NOMO-1 treated with DMSO at 0.1 percent for 48 hours (cell line): Measurements from ENCODE around the gene IDH3G.
"Not testable (repeated sequence)": the region's sequence is repeated elsewhere in the genome, so short reads cannot be mapped to it uniquely, and the experiment has no call there.

Source experiments
- DNase-seq: peaks from one replicate; lab custom pipeline; 2025; ENCODE audit not compliant: unreplicated experiment; lab: John Stamatoyannopoulos, UW

Gene IDH3G

GRCh38 chrX:153763298-153763932 lies 30.8 kb downstream of the IDH3G start:
- no peak for DNase-seq

- no peak for DNase-seq
Observed at GRCh38 chrX:153762626-153763173, 31.5 kb downstream of the IDH3G start.

GRCh38 chrX:153761863-153762262 lies 32.3 kb downstream of the IDH3G start:
- no peak for DNase-seq

GRCh38 chrX:153755136-153755535 lies 39.0 kb downstream of the IDH3G start:
- no peak for DNase-seq

- no peak for DNase-seq
Observed at GRCh38 chrX:153750127-153750774, 43.9 kb downstream of the IDH3G start.

- not testable (repeated sequence) for DNase-seq
Observed at GRCh38 chrX:153749017-153749416, 45.2 kb downstream of the IDH3G start.

GRCh38 chrX:153746991-153747390 lies 47.2 kb downstream of the IDH3G start:
- DNase-seq = not testable (repeated sequence)

GRCh38 chrX:153746359-153746758 lies 47.8 kb downstream of the IDH3G start:
- DNase-seq = no peak

- not testable (repeated sequence) for DNase-seq
Observed at GRCh38 chrX:153745067-153745433, 49.1 kb downstream of the IDH3G start.

- DNase-seq = no peak
Observed at GRCh38 chrX:153744210-153745066, 49.7 kb downstream of the IDH3G start.

- not testable (repeated sequence) for DNase-seq
Observed at GRCh38 chrX:153743468-153744209, 50.5 kb downstream of the IDH3G start.

GRCh38 chrX:153742796-153743467 lies 51.2 kb downstream of the IDH3G start:
- not testable (repeated sequence) for DNase-seq

GRCh38 chrX:153742111-153742510 lies 52.1 kb downstream of the IDH3G start:
- DNase-seq = not testable (repeated sequence)

- no peak for DNase-seq
Observed at GRCh38 chrX:153741446-153741845, 52.7 kb downstream of the IDH3G start.

GRCh38 chrX:153740631-153741222 lies 53.4 kb downstream of the IDH3G start:
- no peak for DNase-seq

GRCh38 chrX:153739754-153740486 lies 54.3 kb downstream of the IDH3G start:
- no peak for DNase-seq

GRCh38 chrX:153738056-153738605 lies 56.0 kb downstream of the IDH3G start:
- no peak for DNase-seq

GRCh38 chrX:153736871-153737441 lies 57.2 kb downstream of the IDH3G start:
- DNase-seq = no peak
